ENCODE data around the gene CCR8.
"Not testable (repeated sequence)": the region's sequence is repeated elsewhere in the genome, so short reads cannot be mapped to it uniquely, and the experiment has no call there.

CCR8 gene

DNA sequence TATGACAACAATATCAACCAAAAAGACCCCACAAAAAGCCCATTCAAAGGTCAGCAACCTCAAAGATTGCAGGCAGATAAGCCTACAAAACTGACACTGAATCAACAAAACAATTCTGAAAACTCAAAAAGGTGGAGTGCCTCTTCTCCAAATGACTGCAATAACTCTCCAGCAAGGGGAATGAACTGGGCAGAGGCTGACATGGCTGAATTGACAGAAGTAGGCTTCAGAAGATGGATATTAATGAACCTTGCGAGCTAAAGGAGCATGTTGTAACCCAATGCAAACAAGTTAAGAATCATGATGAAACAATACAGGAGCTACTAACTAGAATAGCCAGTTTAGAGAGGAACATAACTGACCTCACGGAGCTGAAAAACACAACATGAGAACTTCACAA lies 33.3 kb downstream of the CCR8 start:
- no peak for DNase-seq (ENCODE audit: low read depth)
- no peak overlapping the region for H3K4me3 ChIP-seq (ENCODE audit: low read length)
- TF ChIP-seq, protein P1, sequence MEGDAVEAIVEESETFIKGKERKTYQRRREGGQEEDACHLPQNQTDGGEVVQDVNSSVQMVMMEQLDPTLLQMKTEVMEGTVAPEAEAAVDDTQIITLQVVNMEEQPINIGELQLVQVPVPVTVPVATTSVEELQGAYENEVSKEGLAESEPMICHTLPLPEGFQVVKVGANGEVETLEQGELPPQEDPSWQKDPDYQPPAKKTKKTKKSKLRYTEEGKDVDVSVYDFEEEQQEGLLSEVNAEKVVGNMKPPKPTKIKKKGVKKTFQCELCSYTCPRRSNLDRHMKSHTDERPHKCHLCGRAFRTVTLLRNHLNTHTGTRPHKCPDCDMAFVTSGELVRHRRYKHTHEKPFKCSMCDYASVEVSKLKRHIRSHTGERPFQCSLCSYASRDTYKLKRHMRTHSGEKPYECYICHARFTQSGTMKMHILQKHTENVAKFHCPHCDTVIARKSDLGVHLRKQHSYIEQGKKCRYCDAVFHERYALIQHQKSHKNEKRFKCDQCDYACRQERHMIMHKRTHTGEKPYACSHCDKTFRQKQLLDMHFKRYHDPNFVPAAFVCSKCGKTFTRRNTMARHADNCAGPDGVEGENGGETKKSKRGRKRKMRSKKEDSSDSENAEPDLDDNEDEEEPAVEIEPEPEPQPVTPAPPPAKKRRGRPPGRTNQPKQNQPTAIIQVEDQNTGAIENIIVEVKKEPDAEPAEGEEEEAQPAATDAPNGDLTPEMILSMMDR (conservative IDR thresholded peaks at IDR 0.05; ENCODE audit: low read length), result no peak

DNA sequence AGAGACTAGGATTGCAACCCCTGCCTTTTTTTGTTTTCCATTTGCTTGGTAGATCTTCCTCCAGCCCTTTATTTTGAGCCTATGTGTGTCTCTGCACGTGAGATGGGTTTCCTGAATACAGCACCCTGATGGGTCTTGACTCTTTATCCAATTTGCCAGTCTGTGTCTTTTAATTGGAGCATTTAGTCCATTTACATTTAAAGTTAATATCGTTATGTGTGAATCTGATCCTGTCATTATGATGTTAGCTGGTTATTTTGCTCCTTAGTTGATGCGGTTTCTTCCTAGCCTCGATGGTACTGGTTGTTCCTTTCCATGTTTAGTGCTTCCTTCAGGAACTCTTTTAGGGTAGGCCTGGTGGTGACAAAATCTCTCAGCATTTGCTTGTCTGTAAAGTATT lies 40.9 kb downstream of the CCR8 start:
- not testable (repeated sequence) for DNase-seq (ENCODE audit: low read depth); H3K4me3 ChIP-seq (ENCODE audit: low read length)

DNA sequence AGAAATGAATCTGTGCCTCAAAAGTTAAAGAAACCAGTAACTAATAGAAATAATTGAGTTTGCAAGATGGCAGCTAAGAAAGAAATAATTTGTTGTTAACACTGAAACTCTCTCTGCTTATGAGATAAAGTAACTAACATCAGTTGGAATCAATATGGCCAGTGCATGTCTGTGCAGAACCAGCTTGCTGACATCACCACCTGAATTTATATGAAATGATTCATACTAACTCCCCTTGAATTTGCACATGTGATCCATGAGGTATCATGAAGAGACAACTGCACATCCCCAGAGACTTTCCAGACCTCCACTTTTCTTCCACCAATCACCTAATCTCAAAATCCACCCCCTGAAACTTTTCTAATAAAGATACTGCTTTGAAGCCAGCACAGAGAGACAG lies 43.3 kb downstream of the CCR8 start:
- no peak overlapping the region for H3K4me3 ChIP-seq (ENCODE audit: low read length)
- DNase-seq (ENCODE audit: low read depth), result no peak
- TF ChIP-seq, protein P1 (conservative IDR thresholded peaks at IDR 0.05; ENCODE audit: low read length), result no peak

DNA sequence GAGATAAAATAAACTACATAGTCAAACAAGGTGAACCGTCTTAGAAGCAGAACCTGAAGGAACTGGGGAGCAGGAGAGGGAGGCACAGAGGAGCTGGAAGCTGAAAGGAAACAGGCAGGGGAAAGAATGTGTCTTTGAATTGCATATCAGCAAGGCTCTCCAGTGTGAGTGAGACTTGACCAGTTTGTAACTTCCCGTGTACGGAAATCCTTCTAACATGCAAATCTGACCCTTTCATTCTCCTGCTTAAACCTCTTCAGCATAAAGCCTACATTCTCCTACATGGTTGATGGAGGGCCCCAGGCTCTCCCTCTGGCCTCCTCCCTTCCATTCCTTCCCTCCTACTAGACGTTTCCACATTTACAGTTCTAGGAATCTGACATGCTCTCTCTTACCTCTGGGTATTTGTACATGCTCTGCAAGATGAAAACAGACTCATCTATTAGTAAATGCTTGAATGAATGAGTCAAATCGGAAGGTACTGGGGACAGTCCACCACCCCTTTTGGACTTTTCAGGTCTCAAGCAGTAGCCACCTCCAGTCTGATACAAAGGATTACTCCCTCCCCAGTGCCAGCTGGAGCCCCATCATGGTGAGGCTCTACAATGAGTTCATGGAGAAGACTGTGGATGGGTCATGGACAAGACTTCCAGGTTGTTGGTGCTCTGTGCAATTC lies 47.6 kb downstream of the CCR8 start:
- no peak overlapping the region for H3K4me3 ChIP-seq (ENCODE audit: low read length)
- no peak for DNase-seq (ENCODE audit: low read depth)
- TF ChIP-seq, protein P1 (conservative IDR thresholded peaks at IDR 0.05; ENCODE audit: low read length), result no peak

DNA sequence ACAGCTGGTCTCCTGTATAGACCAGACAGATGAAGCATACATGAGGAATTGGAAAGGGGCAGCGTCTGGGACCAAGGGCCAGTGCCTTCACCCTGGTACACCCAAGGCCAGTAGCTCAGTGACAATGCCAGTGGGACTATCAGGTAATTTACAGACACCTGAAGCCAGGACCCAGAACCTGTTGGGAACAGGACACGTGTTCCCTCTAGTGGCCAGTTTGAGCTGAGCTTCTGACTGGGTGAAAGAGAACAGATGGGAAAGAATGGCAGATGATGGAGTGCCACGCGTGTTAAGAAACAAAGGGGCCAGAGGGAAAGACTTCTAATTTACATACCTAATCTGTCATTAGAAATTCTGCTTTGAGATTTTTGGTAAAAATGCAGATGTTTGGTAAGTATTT lies 48.6 kb downstream of the CCR8 start:
- peak; percentile 9 for DNase-seq (ENCODE audit: low read depth)
- no peak overlapping the region for H3K4me3 ChIP-seq (ENCODE audit: low read length)
- TF ChIP-seq, protein P1 (conservative IDR thresholded peaks at IDR 0.05; ENCODE audit: low read length), result peak; percentile 60

DNA sequence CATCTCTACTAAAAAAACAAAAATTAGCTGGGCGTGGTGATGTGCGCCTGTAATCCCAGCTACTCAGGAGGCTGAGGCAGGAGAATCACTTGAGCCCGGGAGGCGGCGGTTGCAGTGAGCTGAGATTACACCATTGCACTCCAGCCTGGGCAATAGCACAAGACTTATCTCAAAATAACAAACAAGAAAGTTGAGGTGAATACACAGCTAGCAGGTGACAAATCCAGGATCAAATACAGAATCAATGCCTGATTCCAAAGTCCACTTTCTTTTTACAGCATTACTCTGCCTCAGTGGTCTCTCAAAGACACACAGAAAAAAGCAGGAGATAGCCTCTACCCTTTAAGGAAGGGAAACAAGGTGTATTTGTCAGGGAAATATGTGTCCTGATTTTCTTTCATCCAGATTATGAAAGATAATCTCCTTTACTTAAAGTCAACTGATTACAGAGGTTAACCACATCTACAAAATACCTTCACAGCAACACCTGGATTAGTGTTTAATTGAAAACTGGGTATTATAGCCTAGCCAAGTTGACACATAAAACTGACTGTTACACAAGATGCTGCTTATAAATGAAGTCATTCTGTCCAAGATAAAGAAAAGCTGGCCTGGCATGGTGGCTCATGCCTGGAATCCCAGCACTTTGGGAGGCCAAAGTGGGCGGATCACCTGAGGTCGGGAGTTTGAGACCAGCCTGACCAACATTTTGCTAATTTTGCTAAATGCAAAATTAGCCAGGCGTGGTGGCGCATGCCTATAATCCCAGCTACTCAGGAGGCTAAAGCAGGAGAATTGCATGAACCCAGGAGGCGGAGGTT lies 49.7 kb downstream of the CCR8 start:
- TF ChIP-seq, protein P1 (conservative IDR thresholded peaks at IDR 0.05; ENCODE audit: low read length), result no peak
- no peak overlapping the region for H3K4me3 ChIP-seq (ENCODE audit: low read length)

DNA sequence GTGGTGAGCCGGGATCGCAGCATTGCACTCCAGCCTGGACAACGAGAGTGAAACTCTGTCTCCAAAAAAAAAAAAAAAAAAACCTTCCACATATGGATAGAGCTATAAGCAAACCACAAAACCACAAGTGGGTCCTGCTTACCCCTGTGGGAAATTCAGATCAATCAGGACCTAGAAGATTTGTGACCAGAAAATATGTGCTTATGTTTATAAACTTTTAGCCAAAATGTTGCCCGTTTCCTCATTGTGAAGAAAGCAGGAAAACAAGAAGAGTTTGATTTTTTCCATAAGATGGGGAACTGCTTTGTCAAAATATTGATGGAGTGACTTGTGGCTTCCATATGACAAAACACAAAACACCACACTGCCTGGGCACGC lies 50.3 kb downstream of the CCR8 start:
- TF ChIP-seq, protein P1 (conservative IDR thresholded peaks at IDR 0.05; ENCODE audit: low read length), result no peak
- peak; percentile 8 for DNase-seq (ENCODE audit: low read depth)

More for the DNA sequence above, 49.7 kb downstream of the CCR8 start:
- no peak for DNase-seq (ENCODE audit: low read depth)

More for the DNA sequence above, 50.3 kb downstream of the CCR8 start:
- no peak overlapping the region for H3K4me3 ChIP-seq (ENCODE audit: low read length)

All from AG10803 (cell line).